LNCAP (cell line): Measurements from ENCODE around the gene CPEB4.
A peak's percentile ranks its signal among the peaks of the same experiment; 100 is the strongest.

Experiments used
- CTCF ChIP-seq: fragments of 450-650 bp; IDR thresholded peaks from 2 replicates; pipeline ENCODE4 v1.5.1; 2017; ENCODE audit warnings: mild to moderate bottlenecking

CPEB4 gene

GRCh38 chr5:173972925-173973615 lies 84.9 kb downstream of the CPEB4 start:
- TF ChIP-seq CTCF = peak; percentile 82

DNA sequence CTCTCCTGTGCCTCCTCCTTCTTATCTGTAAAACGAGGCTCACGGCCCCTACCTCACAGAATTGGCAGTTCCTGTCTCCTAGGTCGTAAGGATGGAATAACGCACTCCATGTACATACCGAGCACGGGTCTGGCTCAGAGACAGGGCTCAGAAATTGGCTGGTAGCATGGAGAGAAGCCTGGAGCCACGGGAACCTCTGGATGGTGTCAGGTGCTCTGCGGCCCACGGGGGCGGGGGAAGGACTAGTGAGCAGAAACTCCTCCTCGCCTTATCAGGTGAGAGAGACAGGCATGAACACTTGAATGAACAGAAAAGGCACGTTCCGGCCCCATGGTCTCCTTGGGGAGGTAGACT lies 85.4 kb downstream of the CPEB4 start:
- TF ChIP-seq CTCF = no peak

DNA sequence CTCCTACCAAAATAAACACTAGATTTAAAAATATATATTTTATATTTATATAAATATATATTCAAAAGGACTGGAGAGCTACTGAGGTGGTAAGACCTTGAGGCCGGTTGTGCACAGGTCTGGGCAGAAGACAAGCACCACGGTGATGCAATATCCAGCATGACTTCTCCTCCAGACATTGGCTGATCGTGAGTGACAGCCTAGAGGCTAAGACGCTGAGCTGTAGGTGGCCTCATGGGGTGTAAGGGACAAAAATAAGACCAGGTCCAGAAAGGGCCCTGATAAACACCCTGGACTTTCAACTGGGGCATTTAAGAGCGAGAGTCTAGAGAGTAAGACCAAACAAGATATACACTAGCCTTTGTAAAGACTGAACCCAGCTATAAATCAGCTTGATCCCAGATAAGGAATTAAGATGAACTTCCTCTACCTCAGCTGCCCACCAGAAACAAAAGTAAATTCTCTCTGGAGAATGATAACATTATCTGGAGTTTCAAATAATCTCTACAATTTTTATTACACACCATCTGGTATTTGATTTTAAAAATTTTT lies 86.6 kb downstream of the CPEB4 start:
- TF ChIP-seq CTCF = no peak

DNA sequence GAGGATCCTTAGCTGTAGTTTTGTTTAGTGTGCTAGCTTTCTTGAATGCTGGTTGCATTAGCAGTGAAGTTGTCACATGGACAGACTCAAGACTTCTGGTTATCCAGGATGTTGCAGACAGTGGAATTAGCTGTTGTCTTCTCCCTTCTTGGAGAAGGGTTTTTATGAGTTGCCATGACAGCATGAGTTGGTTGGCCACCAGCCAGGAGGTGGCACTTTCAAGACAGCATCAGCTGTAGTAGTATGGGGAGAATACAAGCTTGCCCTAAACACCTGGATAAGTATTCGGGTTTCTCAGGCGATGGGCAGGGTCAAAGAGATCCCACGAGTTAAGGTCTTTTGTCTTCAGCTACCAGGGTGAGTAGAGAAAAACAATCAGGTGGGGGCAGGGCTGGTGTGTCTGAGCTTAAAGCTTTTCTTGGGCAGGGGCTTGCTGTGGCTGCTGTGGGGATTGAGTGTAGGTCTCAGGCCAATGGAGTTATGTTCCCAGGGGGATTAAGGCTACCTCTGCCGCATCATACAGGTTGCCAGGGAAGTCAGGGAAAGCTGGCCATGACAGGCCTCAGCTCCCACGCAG lies 93.1 kb downstream of the CPEB4 start:
- TF ChIP-seq CTCF = no peak

GRCh38 chr5:173984218-173984617 lies 96.1 kb downstream of the CPEB4 start:
- peak; percentile 62 for TF ChIP-seq CTCF

DNA sequence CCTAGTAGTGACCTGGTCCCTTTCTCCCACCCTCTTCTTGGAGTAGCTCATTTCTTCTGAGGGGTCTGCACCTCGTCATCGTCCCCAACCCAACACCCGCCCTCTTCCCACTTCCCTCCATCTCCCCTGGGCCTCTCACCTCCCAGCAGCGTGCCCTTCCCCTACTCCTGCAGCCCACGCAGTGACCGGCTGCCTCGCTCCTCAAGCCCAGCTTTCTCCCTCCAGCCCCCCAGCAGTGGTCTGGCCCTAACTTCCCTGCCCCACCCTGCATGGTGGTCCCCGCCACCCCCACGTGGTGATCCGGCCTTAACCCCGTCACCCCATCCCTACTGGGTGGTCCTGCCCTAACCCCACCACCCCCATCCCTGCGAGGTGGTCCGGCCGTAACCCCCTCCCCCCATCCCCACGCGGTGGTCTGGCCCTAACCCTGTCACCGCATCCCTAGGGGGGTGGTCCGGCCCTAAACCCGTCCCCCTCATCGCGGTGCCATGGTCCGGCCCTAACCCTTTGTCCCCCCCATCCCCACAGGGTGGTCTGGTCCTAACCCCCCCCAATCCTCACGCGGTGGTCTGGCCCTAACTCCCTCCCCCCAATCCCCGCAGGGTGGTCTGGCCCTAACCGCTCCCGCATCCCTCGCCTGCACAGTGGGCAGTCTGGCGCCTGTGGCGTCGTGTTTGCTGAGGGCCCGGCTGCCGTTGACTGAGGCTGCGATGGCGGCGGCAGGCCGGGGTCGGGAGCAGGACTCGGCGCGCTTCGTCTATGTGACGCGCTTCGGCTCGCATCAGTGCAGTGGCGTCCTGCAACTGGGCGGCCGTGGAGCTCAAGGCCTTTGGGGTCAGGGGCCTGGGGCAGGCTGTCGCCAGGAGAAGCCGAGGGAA lies 100.6 kb downstream of the CPEB4 start, which contains the start of gene C5orf47:
Gene C5orf47 (plus strand): TSS at position 617 of the 878 bp plus-strand sequence. CDS start 94 bp downstream, at position 711.
- no peak for TF ChIP-seq CTCF

DNA sequence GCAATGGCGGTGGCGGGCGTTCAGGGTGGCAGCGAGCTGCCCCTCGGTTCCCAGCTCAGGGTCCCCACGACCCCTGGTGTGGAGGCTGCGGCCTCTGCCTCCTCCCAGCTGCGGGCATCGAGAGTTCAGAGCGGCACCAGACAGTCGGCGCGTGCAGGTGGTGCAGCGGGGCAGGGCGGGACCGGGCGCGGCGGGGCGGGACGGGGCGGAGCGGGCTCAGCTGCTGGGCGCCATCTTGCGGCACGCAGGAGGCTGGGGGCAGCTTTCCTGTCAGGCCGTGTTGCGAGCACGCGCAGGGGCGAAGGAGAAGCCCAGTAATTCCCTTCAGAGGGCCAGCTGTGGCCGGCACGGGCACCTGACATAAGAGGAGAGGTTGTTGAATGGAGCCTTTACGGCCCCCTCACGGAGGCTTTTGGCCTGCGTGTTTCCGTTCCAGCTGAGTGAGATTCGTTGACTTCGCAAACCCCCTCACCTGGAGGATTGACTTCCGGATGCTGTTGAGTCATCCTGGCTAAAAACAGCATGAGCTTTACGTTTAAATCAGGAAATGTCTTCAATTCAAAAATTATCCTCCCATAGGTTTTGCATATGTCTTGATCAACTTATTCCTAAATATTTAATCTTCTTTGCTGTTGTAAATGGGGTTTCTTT lies 101.4 kb downstream of the CPEB4 start:
- TF ChIP-seq CTCF = no peak
